ENCODE data around the gene PEDS1.

DNA sequence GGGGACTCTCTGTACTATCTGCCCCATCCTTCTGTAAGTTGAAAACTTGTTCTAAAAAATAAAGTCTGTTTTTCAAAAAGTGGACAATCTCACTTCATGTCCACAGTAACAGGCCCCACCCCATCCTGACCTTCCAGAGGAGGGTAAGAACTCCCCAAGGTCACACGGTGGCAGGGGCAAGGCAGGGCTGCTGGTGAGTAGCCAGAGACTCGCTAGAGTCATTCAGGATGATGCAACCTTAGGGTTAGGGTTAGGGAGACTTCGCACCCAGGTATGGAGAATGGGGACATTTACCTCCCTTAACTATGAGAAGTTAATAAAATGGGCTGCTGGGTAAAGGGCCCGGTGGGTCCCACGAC is 15.4 kb downstream of the PEDS1 start:
- no peak for TF ChIP-seq CTCF (IDR thresholded peaks at IDR 0.05)
- no peak for TF ChIP-seq POLR2A (IDR thresholded peaks at IDR 0.05)
- no peak for TF ChIP-seq POLR2AphosphoS5 (IDR thresholded peaks at IDR 0.05)
- no peak for TF ChIP-seq EP300 (IDR thresholded peaks at IDR 0.05)
